Measurements from ENCODE around the gene ZCCHC2.

ZCCHC2 gene

GRCh38 chr18:62512532-62512931 is 10.3 kb upstream of the ZCCHC2 start:
- FAIRE-seq: no peak

GRCh38 chr18:62512996-62513395 is 9.8 kb upstream of the ZCCHC2 start:
- FAIRE-seq: no peak

GRCh38 chr18:62514570-62514969 is 8.3 kb upstream of the ZCCHC2 start:
- no peak for FAIRE-seq

GRCh38 chr18:62516242-62516641 is 6.6 kb upstream of the ZCCHC2 start:
- no peak for FAIRE-seq

GRCh38 chr18:62518460-62519375 is 4.1 kb upstream of the ZCCHC2 start:
- FAIRE-seq: no peak

GRCh38 chr18:62519684-62520083 is 3.1 kb upstream of the ZCCHC2 start:
- no peak for FAIRE-seq

- FAIRE-seq: no peak
Measured at GRCh38 chr18:62521082-62521481, 1.7 kb upstream of the ZCCHC2 start.

- FAIRE-seq: no peak
Measured at GRCh38 chr18:62521593-62521992, 1.2 kb upstream of the ZCCHC2 start.

- no peak for FAIRE-seq
Measured at GRCh38 chr18:62522178-62522503, 684 bp upstream of the ZCCHC2 start.

GRCh38 chr18:62523255-62523588 is 397 bp downstream of the ZCCHC2 start:
- FAIRE-seq: no peak

- FAIRE-seq: no peak
Measured at GRCh38 chr18:62523631-62524439, 1.0 kb downstream of the ZCCHC2 start.

GRCh38 chr18:62524440-62525200 is 1.8 kb downstream of the ZCCHC2 start:
- FAIRE-seq: no peak

GRCh38 chr18:62525608-62526007 is 2.8 kb downstream of the ZCCHC2 start:
- no peak for FAIRE-seq

GRCh38 chr18:62526098-62527025 is 3.5 kb downstream of the ZCCHC2 start:
- FAIRE-seq: no peak

- FAIRE-seq: no peak
Measured at GRCh38 chr18:62529597-62529996, 6.8 kb downstream of the ZCCHC2 start.

GRCh38 chr18:62531078-62531477 is 8.3 kb downstream of the ZCCHC2 start:
- no peak for FAIRE-seq

GRCh38 chr18:62531931-62532330 is 9.1 kb downstream of the ZCCHC2 start:
- no peak for FAIRE-seq

- FAIRE-seq: no peak
Measured at GRCh38 chr18:62536005-62536404, 13.2 kb downstream of the ZCCHC2 start.

GRCh38 chr18:62537042-62537894 is 14.4 kb downstream of the ZCCHC2 start:
- FAIRE-seq: no peak

GRCh38 chr18:62537946-62538345 is 15.1 kb downstream of the ZCCHC2 start:
- no peak for FAIRE-seq

- no peak for FAIRE-seq
Measured at GRCh38 chr18:62538881-62539280, 16.1 kb downstream of the ZCCHC2 start.

Measured in endometrium (tissue), 2 donors.